Measurements from ENCODE around the gene PARD3B. TPM values are rescaled to one million over a fixed set of nuclear protein-coding genes. Genes with fewer than 3 reads are reported as not detected.

Gene PARD3B
- total and polyA plus RNA-seq, 2 of the 8 experiments (the other 6 are each of a cell fraction or from before 2014, with no cell fraction given): 1.2 to 5.7 TPM

GRCh38 chr2:204898928-204899640 lies 353.8 kb downstream of the PARD3B start:
- H2BK15ac ChIP-seq (ENCODE audit: low read length): no peak overlapping the region
- WGBS, 2 experiments (ENCODE audit: extremely low coverage in 1 of 2, insufficient coverage in 1 of 2, insufficient read length in 1 of 2, insufficient replicate concordance in 2 of 2, low coverage in 1 of 2, low lambda C conversion rate in 2 of 2, missing lambda C conversion rate in 1 of 2): 96% methylated on average over 4 of the region's 4 CpGs; no CpG with 5 or more reads in 1 of the 2 experiments
- no peak overlapping the region for H3K56ac ChIP-seq (replicated peaks; ENCODE audit: insufficient read length, low read depth, low read length)
- no peak for TF ChIP-seq FOSL1 (IDR thresholded peaks at IDR 0.05; ENCODE audit: insufficient read depth, low read depth, low read length)
- no peak for TF ChIP-seq ZNF274 (IDR thresholded peaks at IDR 0.05; ENCODE audit: borderline replicate concordance, extremely low read depth, low read length)
- TF ChIP-seq RFX5 (IDR thresholded peaks at IDR 0.05; ENCODE audit: borderline replicate concordance, low read depth, low read length): no peak
- TF ChIP-seq SRF (IDR thresholded peaks at IDR 0.05; ENCODE audit: low read depth, low read length): no peak
- TF ChIP-seq CEBPB (IDR thresholded peaks at IDR 0.05; ENCODE audit: low read depth, low read length): peak; percentile 19; the same call in 1 of the 2 replicates

More at GRCh38 chr2:204898928-204899640, 353.8 kb downstream of the PARD3B start:
- Histone ChIP-seq H3K9me3 (ENCODE audit: insufficient read depth in 2 of 2, low read depth in 1 of 2, low read length in 1 of 2) (0 out of 4 replicates have a peak, but pooled peaks cover 0 to 2% of the 10 kb centered on the region in 2 experiments), H3K18ac (ENCODE audit: extremely low read depth, low read length) (no peak overlapping the region), H3K14ac (ENCODE audit: insufficient read length) (no peak overlapping the region), H3K23ac (ENCODE audit: insufficient read length) (no peak overlapping the region), H3K23me2 (ENCODE audit: low read depth, low read length) (no peaks in the 10 kb centered on the region), H2BK5ac (ENCODE audit: low read depth, low read length) (no peak overlapping the region), H3K79me2 (ENCODE audit: control insufficient read depth in 1 of 2, insufficient read depth in 2 of 2, low read length in 2 of 2) (no peaks in the 10 kb centered on the region), H3K4me3 (ENCODE audit: extremely low read depth in 1 of 4, insufficient read depth in 2 of 4, low read depth in 3 of 4, low read length in 4 of 4) (no peak overlapping the region), H4K5ac (ENCODE audit: insufficient read length, low read depth, low read length) (no peak overlapping the region), H3K9ac (replicated peaks in 1 of 4; ENCODE audit: extremely low read depth in 1 of 4, low read depth in 3 of 4, low read length in 3 of 4) (no peak overlapping the region), H2BK12ac (ENCODE audit: low read depth, low read length) (no peak overlapping the region), H3K27me3 (replicated peaks in 1 of 4; ENCODE audit: control insufficient read depth in 3 of 4, extremely low read depth in 1 of 4, insufficient read depth in 3 of 4, low read length in 3 of 4) (no peaks in the 10 kb centered on the region), H3K79me1 (ENCODE audit: low read depth, low read length) (no peaks in the 10 kb centered on the region), H4K8ac (ENCODE audit: extremely low read depth, insufficient read depth, low read length) (no peak overlapping the region), H3K4me2 (ENCODE audit: insufficient read depth in 1 of 2, low read depth in 2 of 2, low read length in 2 of 2) (no peak overlapping the region), H4K91ac (replicated peaks; ENCODE audit: insufficient read length, low read length) (no peak overlapping the region), H2AFZ (ENCODE audit: low read length) (no peak overlapping the region), H3K4ac (replicated peaks; ENCODE audit: insufficient read length, low read depth, low read length) (no peak overlapping the region), H2BK120ac (replicated peaks; ENCODE audit: low read depth, low read length) (no peak overlapping the region), H3K36me3 (ENCODE audit: control insufficient read depth in 2 of 4, insufficient read depth in 4 of 4, low read length in 3 of 4) (no peaks in the 10 kb centered on the region), H3K27ac (ENCODE audit: low read depth, low read length) (no peak overlapping the region), H2AK5ac (ENCODE audit: low read depth, low read length) (no peak overlapping the region), H3K4me1 (replicated peaks in 1 of 4; ENCODE audit: control insufficient read depth in 3 of 4, insufficient read depth in 4 of 4, low read length in 3 of 4) (no peaks in the 10 kb centered on the region), H4K20me1 (replicated peaks in 1 of 2; ENCODE audit: control insufficient read depth in 1 of 2, insufficient read depth in 2 of 2, low read length in 2 of 2) (no peaks in the 10 kb centered on the region), H2BK20ac (ENCODE audit: low read length) (no peak overlapping the region)
- FAIRE-seq: no peak
- CTCF ChIA-PET (ENCODE audit: partially characterized antibody): interaction anchor here (0.6 kb wide), 1 partner anchor 142 kb away, joined by 4 read pairs; no protein-coding TSS in a partner anchor
- POLR2A ChIA-PET (ENCODE audit: partially characterized antibody): no interaction called here
- DNase-seq (ENCODE audit: low read depth in 1 of 2, low spot score in 2 of 2): no peak

All from H1 (cell line).